ENCODE measurements around the gene SLC27A4.

GRCh38 chr9:128344931-128345605, 4.7 kb downstream of the SLC27A4 start:
- TF ChIP-seq CTCF (IDR thresholded peaks at IDR 0.05) (no peak), POLR2AphosphoS5 (IDR thresholded peaks at IDR 0.05; ENCODE audit: insufficient read depth in 1 of 2, low read depth in 1 of 2) (no peak)

Data from vagina (tissue), 2 donors.